ENCODE results near the gene KLHL29. TPM values are rescaled to one million over a fixed set of nuclear protein-coding genes. Genes with fewer than 3 reads are reported as not detected.

Gene KLHL29
- total RNA-seq, 3 donors from 2014 or later (not counting 1 experiment from before 2014, with no cell fraction given), result 0.24 to 0.43 (median 0.33) TPM

DNA sequence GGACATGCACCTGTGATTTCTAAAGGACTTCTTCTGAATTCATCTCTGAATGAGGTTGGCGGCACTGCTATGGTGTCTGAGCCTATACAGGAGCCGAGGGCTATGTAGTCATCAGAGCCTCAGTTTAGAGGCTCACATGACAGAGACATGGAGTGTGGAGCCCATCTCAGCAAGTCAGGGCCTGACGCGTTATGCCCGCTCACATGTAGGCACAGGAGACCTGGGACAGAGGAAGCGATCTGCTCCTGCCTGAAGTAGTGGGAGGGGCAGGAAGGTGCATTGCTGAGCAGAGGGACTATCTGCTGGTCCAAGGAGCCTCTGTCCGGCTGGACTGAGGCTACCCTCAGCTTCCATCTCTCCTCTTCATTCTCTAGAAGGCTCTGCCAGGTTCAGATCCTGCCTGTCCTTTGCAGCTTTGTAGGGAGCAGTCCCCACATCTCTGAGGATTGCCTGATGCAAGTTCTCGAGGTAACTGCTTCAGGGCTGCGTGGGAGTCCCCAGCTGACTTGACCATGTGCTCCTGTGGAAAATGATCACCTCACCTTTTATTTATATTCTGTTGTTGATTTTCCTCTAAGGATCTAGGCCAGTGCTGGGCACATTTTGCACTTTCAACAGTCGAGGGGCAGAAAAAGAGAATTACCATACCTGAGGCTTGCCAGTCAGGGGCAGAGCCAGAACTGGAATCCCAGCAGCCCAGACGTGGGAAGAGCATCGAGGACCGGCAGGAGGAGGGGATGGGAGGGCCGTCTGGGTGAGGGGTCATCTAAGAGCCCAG, 16.6 kb downstream of the KLHL29 start:
- no peaks in the 10 kb centered on the region for H3K9me3 Mint-ChIP-seq
- 89% methylated on average over 14 of the region's 14 CpGs for WGBS (ENCODE audit: insufficient coverage)
- no peaks in the 10 kb centered on the region for H3K36me3 Mint-ChIP-seq

DNA sequence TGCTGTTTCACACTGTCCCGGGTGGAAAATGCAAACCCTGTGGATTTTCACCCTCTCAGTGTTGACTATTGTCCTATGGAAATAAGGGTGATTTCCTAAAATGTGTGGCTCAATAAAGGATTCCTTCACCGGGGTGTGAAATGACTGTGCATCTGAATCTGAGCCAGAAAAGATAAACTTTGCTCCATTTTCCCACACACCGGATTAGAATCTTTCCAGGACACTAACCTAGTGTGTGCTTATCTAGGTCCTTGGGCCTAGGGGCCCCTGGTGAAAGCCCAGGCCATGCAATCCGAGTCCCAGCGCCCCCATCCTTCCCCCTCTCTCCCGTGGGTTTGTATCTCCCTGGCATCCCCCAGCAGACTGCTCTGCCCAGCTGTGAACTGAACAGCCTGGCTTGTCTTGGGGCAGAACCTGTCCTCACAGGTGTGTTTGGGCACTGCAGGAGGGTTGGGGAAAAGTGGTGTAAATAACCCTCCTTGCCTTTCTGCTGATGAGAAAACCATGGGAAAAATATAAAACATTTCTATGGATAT, 17.3 kb downstream of the KLHL29 start:
- TF ChIP-seq, protein P1, sequence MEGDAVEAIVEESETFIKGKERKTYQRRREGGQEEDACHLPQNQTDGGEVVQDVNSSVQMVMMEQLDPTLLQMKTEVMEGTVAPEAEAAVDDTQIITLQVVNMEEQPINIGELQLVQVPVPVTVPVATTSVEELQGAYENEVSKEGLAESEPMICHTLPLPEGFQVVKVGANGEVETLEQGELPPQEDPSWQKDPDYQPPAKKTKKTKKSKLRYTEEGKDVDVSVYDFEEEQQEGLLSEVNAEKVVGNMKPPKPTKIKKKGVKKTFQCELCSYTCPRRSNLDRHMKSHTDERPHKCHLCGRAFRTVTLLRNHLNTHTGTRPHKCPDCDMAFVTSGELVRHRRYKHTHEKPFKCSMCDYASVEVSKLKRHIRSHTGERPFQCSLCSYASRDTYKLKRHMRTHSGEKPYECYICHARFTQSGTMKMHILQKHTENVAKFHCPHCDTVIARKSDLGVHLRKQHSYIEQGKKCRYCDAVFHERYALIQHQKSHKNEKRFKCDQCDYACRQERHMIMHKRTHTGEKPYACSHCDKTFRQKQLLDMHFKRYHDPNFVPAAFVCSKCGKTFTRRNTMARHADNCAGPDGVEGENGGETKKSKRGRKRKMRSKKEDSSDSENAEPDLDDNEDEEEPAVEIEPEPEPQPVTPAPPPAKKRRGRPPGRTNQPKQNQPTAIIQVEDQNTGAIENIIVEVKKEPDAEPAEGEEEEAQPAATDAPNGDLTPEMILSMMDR (IDR thresholded peaks at IDR 0.05), result no peak

More for the DNA sequence above, 16.6 kb downstream of the KLHL29 start:
- Histone ChIP-seq H3K4me1 (ENCODE audit: control insufficient read depth, insufficient read depth, low read length) (no peaks in the 10 kb centered on the region), H3K27me3 (ENCODE audit: control insufficient read depth, insufficient read depth, low read length) (no peaks in the 10 kb centered on the region), H3K9me3 (ENCODE audit: control insufficient read depth, insufficient read depth, low read length) (no peaks in the 10 kb centered on the region), H3K27ac (ENCODE audit: low read length) (no peak overlapping the region), H3K36me3 (ENCODE audit: control insufficient read depth, insufficient read depth, low read length) (no peaks in the 10 kb centered on the region), H3K4me3 (ENCODE audit: low read length) (no peak overlapping the region)
- intact Hi-C loops (cut with micrococcal nuclease), result no loop called here
- Mint-ChIP-seq H3K4me1 (peaks cover 0 to 6% of the 10 kb centered on the region in 2 donors), H3K4me3 (no peak overlapping the region), H3K27me3 (ENCODE audit: low read depth in 2 of 2) (peaks cover 0 to 14% of the 10 kb centered on the region in 2 donors), H3K27ac (no peak overlapping the region)
- DNase-seq (no peak), ATAC-seq (no peak)
- TF ChIP-seq, protein P1 (IDR thresholded peaks at IDR 0.05), result no peak

GRCh38 chr2:23404426-23404825, 19.4 kb downstream of the KLHL29 start:
- Histone ChIP-seq H3K4me1 (ENCODE audit: control insufficient read depth, insufficient read depth, low read length) (no peaks in the 10 kb centered on the region), H3K36me3 (ENCODE audit: control insufficient read depth, insufficient read depth, low read length) (no peaks in the 10 kb centered on the region), H3K27ac (ENCODE audit: low read length) (no peak overlapping the region), H3K27me3 (ENCODE audit: control insufficient read depth, insufficient read depth, low read length) (no peaks in the 10 kb centered on the region), H3K4me3 (ENCODE audit: low read length) (no peak overlapping the region), H3K9me3 (ENCODE audit: control insufficient read depth, insufficient read depth, low read length) (no peaks in the 10 kb centered on the region)
- Mint-ChIP-seq H3K36me3 (no peaks in the 10 kb centered on the region), H3K4me3 (no peak overlapping the region), H3K4me1 (peaks cover 0 to 6% of the 10 kb centered on the region in 2 donors), H3K27ac (no peak overlapping the region), H3K27me3 (ENCODE audit: low read depth in 2 of 2) (peaks cover 6 to 19% of the 10 kb centered on the region in 2 donors), H3K9me3 (no peaks in the 10 kb centered on the region)
- ATAC-seq (peak in 1 of 3 donors; percentile 35), DNase-seq (peak in 1 of 2 donors; percentile 45)
- 4% methylated on average over 7 of the region's 8 CpGs for WGBS (ENCODE audit: insufficient coverage)
- intact Hi-C loops (cut with micrococcal nuclease), result no loop called here
- TF ChIP-seq, protein P1 (IDR thresholded peaks at IDR 0.05), result no peak

More for the DNA sequence above, 17.3 kb downstream of the KLHL29 start:
- Mint-ChIP-seq H3K9me3 (no peaks in the 10 kb centered on the region), H3K4me3 (no peak overlapping the region), H3K27me3 (ENCODE audit: low read depth in 2 of 2) (peaks cover 2 to 11% of the 10 kb centered on the region in 2 donors), H3K27ac (no peak overlapping the region), H3K4me1 (peaks cover 0 to 6% of the 10 kb centered on the region in 2 donors), H3K36me3 (no peaks in the 10 kb centered on the region)
- no peaks in the 10 kb centered on the region for H3K4me1 ChIP-seq (ENCODE audit: control insufficient read depth, insufficient read depth, low read length)
- no peak overlapping the region for H3K27ac ChIP-seq (ENCODE audit: low read length)
- 86% methylated on average over 6 of the region's 6 CpGs for WGBS (ENCODE audit: insufficient coverage)
- intact Hi-C loops (cut with micrococcal nuclease), result no loop called here
- H3K36me3 ChIP-seq (ENCODE audit: control insufficient read depth, insufficient read depth, low read length), result no peaks in the 10 kb centered on the region
- ATAC-seq (no peak), DNase-seq (no peak)
- no peak overlapping the region for H3K4me3 ChIP-seq (ENCODE audit: low read length)
- no peaks in the 10 kb centered on the region for H3K9me3 ChIP-seq (ENCODE audit: control insufficient read depth, insufficient read depth, low read length)
- no peaks in the 10 kb centered on the region for H3K27me3 ChIP-seq (ENCODE audit: control insufficient read depth, insufficient read depth, low read length)
